HepG2 (cell line): ENCODE data around the gene DPEP3. TPM values are rescaled to one million over a fixed set of nuclear protein-coding genes. Genes with fewer than 3 reads are reported as not detected.

ENCODE experiments used
- ATAD3A ChIP-seq: sonication (generic); formaldehyde crosslinking; IDR thresholded peaks from 2 replicates; pipeline ENCODE4 v1.4.0; 2020; ENCODE audit warnings: missing genetic modification reagents
- CAMTA2 ChIP-seq: sonication (generic); formaldehyde crosslinking; IDR thresholded peaks from 2 replicates; pipeline ENCODE4 v1.4.0; 2020; ENCODE audit warnings: mild to moderate bottlenecking, missing genetic modification reagents, borderline replicate concordance
- HNF4A ChIP-seq: sonication (generic); formaldehyde crosslinking; IDR thresholded peaks from 2 replicates; pipeline ENCODE4 v1.4.0; 2020; ENCODE audit warnings: missing genetic modification reagents
- IRF9 ChIP-seq: sonication (generic); formaldehyde crosslinking; IDR thresholded peaks from 2 replicates; pipeline ENCODE4 v1.8.0; 2022; ENCODE audit warnings: missing genetic modification reagents, mild to moderate bottlenecking, borderline replicate concordance
- LBX2 ChIP-seq: sonication (generic); formaldehyde crosslinking; IDR thresholded peaks from 2 replicates; pipeline ENCODE4 v1.5.0; 2020; ENCODE audit warnings: missing genetic modification reagents, mild to moderate bottlenecking, borderline replicate concordance
- MTA1 ChIP-seq: sonication (generic); formaldehyde crosslinking; IDR thresholded peaks from 2 replicates; pipeline ENCODE4 v1.4.0; 2020; ENCODE audit warnings: missing genetic modification reagents, mild to moderate bottlenecking, borderline replicate concordance
- SAP130 ChIP-seq: IDR thresholded peaks from 2 replicates; pipeline ENCODE4 v1.6.1; 2016; ENCODE audit warnings: low read depth
- SMYD3 ChIP-seq: sonication (generic); formaldehyde crosslinking; IDR thresholded peaks from 2 replicates; pipeline ENCODE4 v1.8.1; 2023; ENCODE audit warnings: mild to moderate bottlenecking, missing genetic modification reagents
- THAP11 ChIP-seq: IDR thresholded peaks from 2 replicates; pipeline ENCODE4 v1.6.1; 2016; ENCODE audit warnings: missing biosample characterization, missing genetic modification reagents
- ZKSCAN5 ChIP-seq: sonication (generic); formaldehyde crosslinking; IDR thresholded peaks from 2 replicates; pipeline ENCODE4 v1.5.1; 2020; ENCODE audit warnings: mild to moderate bottlenecking, missing genetic modification reagents
- ZNF446 ChIP-seq: sonication (generic); formaldehyde crosslinking; IDR thresholded peaks from 2 replicates; pipeline ENCODE4 v1.5.0; 2020; ENCODE audit warnings: mild to moderate bottlenecking, missing genetic modification reagents
- ZNF597 ChIP-seq: sonication (generic); formaldehyde crosslinking; IDR thresholded peaks from 2 replicates; pipeline ENCODE4 v1.5.0; 2020; ENCODE audit warnings: missing genetic modification reagents
- ZNF598 ChIP-seq: sonication (generic); formaldehyde crosslinking; IDR thresholded peaks from 2 replicates; pipeline ENCODE4 v1.5.1; 2020; ENCODE audit warnings: mild to moderate bottlenecking, missing genetic modification reagents, borderline replicate concordance
- ZNF639 ChIP-seq: conservative IDR thresholded peaks from 2 replicates; pipeline ENCODE4 v1.6.1; 2018; ENCODE audit warnings: missing genetic modification reagents
- ZSCAN31 ChIP-seq: sonication (generic); formaldehyde crosslinking; IDR thresholded peaks from 2 replicates; pipeline ENCODE4 v1.5.0; 2020; ENCODE audit warnings: low read depth, mild to moderate bottlenecking, missing genetic modification reagents
- polyA plus RNA-seq, 8 experiments: library from polyadenylated mRNA; depleted of rRNA in 3 of 8; stranded (reverse) in 7 of 8; unstranded in 1 of 8; fragments of >200 nt; fragmentation: Illumina TruSeq in 4 of 8; extraction: Trizol in 4 of 8; gene quantifications; 2 replicates each; pipeline versions ENCODE4 v1.2.1 to v1.2.3, GENCODE V29; 2011 to 2016; ENCODE audit warnings: low read depth in 4 of 8, missing spikeins in 1 of 8, mixed read lengths in 1 of 8; ENCODE audit not compliant: insufficient read depth in 1 of 8
- total RNA-seq, 5 experiments: library from RNA; depleted of rRNA; stranded (reverse); fragments of >200 nt; fragmentation: Illumina TruSeq; extraction: Trizol; gene quantifications; 2 replicates each; pipeline ENCODE4 v1.2.3, GENCODE V29; 2016; ENCODE audit warnings: low read depth in 1 of 5
- TF ChIP-seq, protein P1 (sequence below): sonication (generic); formaldehyde crosslinking; IDR thresholded peaks from 2 replicates; pipeline ENCODE4 v1.9.0; 2021; ENCODE audit warnings: missing genetic modification reagents, borderline replicate concordance
- TF ChIP-seq, protein P2 (sequence below): sonication (generic); formaldehyde crosslinking; IDR thresholded peaks from 2 replicates; pipeline ENCODE4 v1.4.0; 2020; ENCODE audit warnings: missing genetic modification reagents
- TF ChIP-seq, protein P3 (sequence below): sonication (generic); formaldehyde crosslinking; IDR thresholded peaks from 2 replicates; pipeline ENCODE4 v1.4.0; 2020; ENCODE audit warnings: missing genetic modification reagents

The DPEP3 gene
- total and polyA plus RNA-seq, 2 of the 13 experiments (the other 11 are each of a cell fraction or from before 2014, with no cell fraction given): not detected

DNA sequence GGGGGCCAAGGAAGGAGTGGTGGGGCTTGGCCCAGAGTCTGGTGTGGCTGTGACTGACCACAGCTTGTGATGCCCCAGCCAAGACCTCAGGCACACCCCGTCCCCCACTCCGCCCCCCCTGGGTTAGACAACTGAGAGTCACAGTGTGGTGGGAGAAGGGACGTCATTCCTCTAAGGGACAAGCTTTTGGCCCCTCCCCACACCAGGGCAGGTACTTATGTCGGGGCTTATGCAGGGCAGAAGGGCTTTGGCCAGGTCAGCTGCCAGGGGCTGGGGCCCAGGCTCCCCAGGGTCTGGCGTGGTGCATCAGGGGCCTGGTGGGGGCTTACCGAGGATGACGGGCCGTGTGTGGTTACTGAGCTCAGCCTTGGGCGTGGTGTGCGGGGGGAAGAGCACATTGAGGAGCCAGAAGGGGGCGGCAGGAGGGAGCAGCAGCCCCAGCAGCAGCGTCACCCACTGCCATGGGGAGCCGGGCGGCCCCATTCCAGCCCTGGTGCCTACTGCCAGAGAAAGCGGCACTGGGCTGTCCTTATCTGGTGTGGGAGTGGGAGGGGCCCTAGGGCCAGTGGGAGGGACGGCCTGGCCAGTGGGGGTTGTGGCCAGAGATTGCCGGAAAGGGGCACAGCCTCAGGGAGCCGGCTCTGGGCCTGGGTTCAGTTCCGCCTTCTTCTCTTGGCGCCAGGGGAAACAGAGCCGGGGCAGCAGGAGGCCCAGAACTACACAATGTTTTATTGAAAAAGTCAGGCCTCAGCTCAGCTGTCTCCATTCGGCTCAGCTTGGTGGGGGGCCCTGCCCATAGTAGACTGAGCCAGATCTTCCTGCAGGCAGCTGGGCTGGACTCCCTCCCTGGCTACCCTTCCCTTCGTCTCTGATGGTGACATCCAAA lies 36.4 kb downstream of the DPEP3 start, which contains the start of gene LCAT (continued):
- TF ChIP-seq ZNF597 (CRISPR knock-in tag) (no peak), MTA1 (CRISPR knock-in tag) (peak; percentile 14; the same call in 1 of the 2 replicates), LBX2 (0 out of 2 replicates have a peak, but pooled peaks have one; percentile 62), ZNF446 (peak; percentile 46; the same call in 1 of the 2 replicates), ZNF639 (CRISPR knock-in tag) (peak; percentile 54; the same call in 1 of the 2 replicates), ZNF598 (0 out of 2 replicates have a peak, but pooled peaks have one; percentile 37), HNF4A (CRISPR knock-in tag) (peak; percentile 41), IRF9 (CRISPR knock-in tag) (no peak), SMYD3 (peak; percentile 82; the same call in 1 of the 2 replicates), CAMTA2 (CRISPR knock-in tag) (no peak), ZKSCAN5 (peak; percentile 52), THAP11 (CRISPR knock-in tag) (peak; percentile 53; the same call in 1 of the 2 replicates), ZSCAN31 (peak; percentile 15; the same call in 1 of the 2 replicates), SAP130 (peak; percentile 59), ATAD3A (CRISPR knock-in tag) (no peak)
- TF ChIP-seq, protein P1, sequence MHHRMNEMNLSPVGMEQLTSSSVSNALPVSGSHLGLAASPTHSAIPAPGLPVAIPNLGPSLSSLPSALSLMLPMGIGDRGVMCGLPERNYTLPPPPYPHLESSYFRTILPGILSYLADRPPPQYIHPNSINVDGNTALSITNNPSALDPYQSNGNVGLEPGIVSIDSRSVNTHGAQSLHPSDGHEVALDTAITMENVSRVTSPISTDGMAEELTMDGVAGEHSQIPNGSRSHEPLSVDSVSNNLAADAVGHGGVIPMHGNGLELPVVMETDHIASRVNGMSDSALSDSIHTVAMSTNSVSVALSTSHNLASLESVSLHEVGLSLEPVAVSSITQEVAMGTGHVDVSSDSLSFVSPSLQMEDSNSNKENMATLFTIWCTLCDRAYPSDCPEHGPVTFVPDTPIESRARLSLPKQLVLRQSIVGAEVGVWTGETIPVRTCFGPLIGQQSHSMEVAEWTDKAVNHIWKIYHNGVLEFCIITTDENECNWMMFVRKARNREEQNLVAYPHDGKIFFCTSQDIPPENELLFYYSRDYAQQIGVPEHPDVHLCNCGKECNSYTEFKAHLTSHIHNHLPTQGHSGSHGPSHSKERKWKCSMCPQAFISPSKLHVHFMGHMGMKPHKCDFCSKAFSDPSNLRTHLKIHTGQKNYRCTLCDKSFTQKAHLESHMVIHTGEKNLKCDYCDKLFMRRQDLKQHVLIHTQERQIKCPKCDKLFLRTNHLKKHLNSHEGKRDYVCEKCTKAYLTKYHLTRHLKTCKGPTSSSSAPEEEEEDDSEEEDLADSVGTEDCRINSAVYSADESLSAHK (CRISPR knock-in tag): peak; percentile 78; the same call in 1 of the 2 replicates
- TF ChIP-seq, protein P2, sequence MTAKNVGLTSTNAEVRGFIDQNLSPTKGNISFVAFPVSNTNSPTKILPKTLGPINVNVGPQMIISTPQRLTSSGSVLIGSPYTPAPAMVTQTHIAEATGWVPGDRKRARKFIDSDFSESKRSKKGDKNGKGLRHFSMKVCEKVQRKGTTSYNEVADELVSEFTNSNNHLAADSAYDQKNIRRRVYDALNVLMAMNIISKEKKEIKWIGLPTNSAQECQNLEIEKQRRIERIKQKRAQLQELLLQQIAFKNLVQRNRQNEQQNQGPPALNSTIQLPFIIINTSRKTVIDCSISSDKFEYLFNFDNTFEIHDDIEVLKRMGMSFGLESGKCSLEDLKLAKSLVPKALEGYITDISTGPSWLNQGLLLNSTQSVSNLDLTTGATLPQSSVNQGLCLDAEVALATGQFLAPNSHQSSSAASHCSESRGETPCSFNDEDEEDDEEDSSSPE: peak; percentile 40; the same call in 1 of the 2 replicates
- TF ChIP-seq, protein P3, sequence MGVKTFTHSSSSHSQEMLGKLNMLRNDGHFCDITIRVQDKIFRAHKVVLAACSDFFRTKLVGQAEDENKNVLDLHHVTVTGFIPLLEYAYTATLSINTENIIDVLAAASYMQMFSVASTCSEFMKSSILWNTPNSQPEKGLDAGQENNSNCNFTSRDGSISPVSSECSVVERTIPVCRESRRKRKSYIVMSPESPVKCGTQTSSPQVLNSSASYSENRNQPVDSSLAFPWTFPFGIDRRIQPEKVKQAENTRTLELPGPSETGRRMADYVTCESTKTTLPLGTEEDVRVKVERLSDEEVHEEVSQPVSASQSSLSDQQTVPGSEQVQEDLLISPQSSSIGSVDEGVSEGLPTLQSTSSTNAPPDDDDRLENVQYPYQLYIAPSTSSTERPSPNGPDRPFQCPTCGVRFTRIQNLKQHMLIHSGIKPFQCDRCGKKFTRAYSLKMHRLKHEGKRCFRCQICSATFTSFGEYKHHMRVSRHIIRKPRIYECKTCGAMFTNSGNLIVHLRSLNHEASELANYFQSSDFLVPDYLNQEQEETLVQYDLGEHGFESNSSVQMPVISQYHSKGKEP (CRISPR knock-in tag): no peak
